Measurements from ENCODE around the gene NRP2.

DNA sequence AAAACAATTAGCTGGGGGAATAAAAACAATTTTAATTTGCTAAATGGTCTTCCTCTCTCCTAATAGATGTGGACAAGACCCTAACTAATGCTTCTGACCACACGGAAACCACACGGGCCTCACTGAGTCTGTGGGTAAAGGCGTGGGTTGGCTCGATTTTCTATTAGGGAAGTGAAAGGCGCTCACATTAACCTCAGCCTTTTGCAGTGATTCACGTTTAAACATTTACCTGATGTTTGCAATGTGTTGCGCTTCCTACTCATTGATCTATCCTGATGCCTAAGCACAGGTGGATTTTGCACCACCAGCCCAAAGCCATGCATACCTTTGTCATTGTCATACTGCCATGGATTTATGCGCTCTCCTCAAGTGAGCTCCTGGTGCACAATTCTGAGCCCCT, 35.6 kb upstream of the NRP2 start:
- TF ChIP-seq, protein P1, sequence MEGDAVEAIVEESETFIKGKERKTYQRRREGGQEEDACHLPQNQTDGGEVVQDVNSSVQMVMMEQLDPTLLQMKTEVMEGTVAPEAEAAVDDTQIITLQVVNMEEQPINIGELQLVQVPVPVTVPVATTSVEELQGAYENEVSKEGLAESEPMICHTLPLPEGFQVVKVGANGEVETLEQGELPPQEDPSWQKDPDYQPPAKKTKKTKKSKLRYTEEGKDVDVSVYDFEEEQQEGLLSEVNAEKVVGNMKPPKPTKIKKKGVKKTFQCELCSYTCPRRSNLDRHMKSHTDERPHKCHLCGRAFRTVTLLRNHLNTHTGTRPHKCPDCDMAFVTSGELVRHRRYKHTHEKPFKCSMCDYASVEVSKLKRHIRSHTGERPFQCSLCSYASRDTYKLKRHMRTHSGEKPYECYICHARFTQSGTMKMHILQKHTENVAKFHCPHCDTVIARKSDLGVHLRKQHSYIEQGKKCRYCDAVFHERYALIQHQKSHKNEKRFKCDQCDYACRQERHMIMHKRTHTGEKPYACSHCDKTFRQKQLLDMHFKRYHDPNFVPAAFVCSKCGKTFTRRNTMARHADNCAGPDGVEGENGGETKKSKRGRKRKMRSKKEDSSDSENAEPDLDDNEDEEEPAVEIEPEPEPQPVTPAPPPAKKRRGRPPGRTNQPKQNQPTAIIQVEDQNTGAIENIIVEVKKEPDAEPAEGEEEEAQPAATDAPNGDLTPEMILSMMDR (IDR thresholded peaks at IDR 0.05 in 4 of 5, conservative IDR thresholded peaks at IDR 0.05 in 1 of 5), result no peak
- TF ChIP-seq POLR2A (IDR thresholded peaks at IDR 0.05), result no peak

Measured in gastrocnemius medialis (tissue), 4 donors.